A549 (cell line): ENCODE data around the gene PTPRN2.

ENCODE experiments used
- BHLHE40 ChIP-seq: IDR thresholded peaks from 2 replicates; pipeline ENCODE4 v1.6.1; 2012; ENCODE audit warnings: low read depth, low read length, inconsistent platforms
- CEBPB ChIP-seq, 2 experiments: fragments of >200 bp in 1 of 2; sonication (Bioruptor Twin) in 1 of 2; formaldehyde crosslinking in 1 of 2; IDR thresholded peaks; 2 replicates each; pipeline ENCODE4 v1.6.1; 2012 to 2016
- CTCF ChIP-seq: fragments of >200 bp; sonication (Bioruptor Twin); formaldehyde crosslinking; IDR thresholded peaks from 3 replicates; pipeline ENCODE4 v1.5.1; 2016
- EP300 ChIP-seq, 2 experiments: fragments of >200 bp; sonication (Bioruptor Twin); formaldehyde crosslinking; IDR thresholded peaks; 2 replicates in 1 of 2; 3 replicates in 1 of 2; pipeline ENCODE4 v1.6.1; 2016 to 2017
- FOSB ChIP-seq: fragments of 250-450 bp; sonication (Bioruptor Pico); IDR thresholded peaks from 2 replicates; pipeline ENCODE4 v1.5.0; 2020; ENCODE audit warnings: mild to moderate bottlenecking, moderate library complexity
- GATA3 ChIP-seq: IDR thresholded peaks from 2 replicates; pipeline ENCODE4 v1.6.1; 2012; ENCODE audit warnings: borderline replicate concordance
- MAX ChIP-seq: IDR thresholded peaks from 2 replicates; pipeline ENCODE4 v1.6.1; 2012
- PBX3 ChIP-seq: IDR thresholded peaks from 2 replicates; pipeline ENCODE4 v1.6.1; 2012
- POLR2A ChIP-seq: IDR thresholded peaks from 2 replicates; pipeline ENCODE4 v1.6.1; 2012; ENCODE audit warnings: mild to moderate bottlenecking, low read length
- POLR2AphosphoS2 ChIP-seq: conservative IDR thresholded peaks from 2 replicates; pipeline ENCODE4 v1.6.1; 2012; ENCODE audit warnings: low read length, improper control_type of control experiment, inconsistent platforms
- RFX5 ChIP-seq: fragments of 450-650 bp; IDR thresholded peaks from 2 replicates; pipeline ENCODE4 v1.7.1; 2014; ENCODE audit warnings: antibody characterized with exemption, mild to moderate bottlenecking, moderate library complexity

- TF ChIP-seq PBX3 (no peak), CTCF (no peak), POLR2A (no peak), FOSB (CRISPR knock-in tag) (no peak), GATA3 (no peak), EP300 (IDR thresholded peaks at IDR 0.05) (no peak), POLR2AphosphoS2 (no peak), MAX (no peak), BHLHE40 (no peak), CEBPB (IDR thresholded peaks at IDR 0.05) (no peak), RFX5 (no peak)
Observed at GRCh38 chr7:157784041-157784835, 803.4 kb downstream of the PTPRN2 start.
